Neural cell (in vitro differentiated cells): ENCODE data around the gene MYRIP.

Experiments
- CTCF ChIP-seq: fragments of 450-650 bp; IDR thresholded peaks from 2 replicates; pipeline ENCODE4 v1.5.1; 2014; ENCODE audit warnings: antibody characterized with exemption, mild to moderate bottlenecking, moderate library complexity; ENCODE audit not compliant: poor library complexity, severe bottlenecking
- POLR2AphosphoS5 ChIP-seq: IDR thresholded peaks from 2 replicates; pipeline ENCODE4 v1.6.1; 2012
- SMC3 ChIP-seq: fragments of 450-650 bp; conservative IDR thresholded peaks from 2 replicates; pipeline ENCODE4 v1.6.1; 2014; ENCODE audit warnings: antibody characterized with exemption, mild to moderate bottlenecking, moderate library complexity; ENCODE audit not compliant: poor library complexity
- TAF1 ChIP-seq: IDR thresholded peaks from 2 replicates; pipeline ENCODE4 v1.6.1; 2012; ENCODE audit warnings: low read depth

- TF ChIP-seq CTCF (no peak), TAF1 (no peak), POLR2AphosphoS5 (no peak), SMC3 (no peak)
Observed at GRCh38 chr3:40242216-40242615, 432.8 kb downstream of the MYRIP start.
